HepG2 (cell line): Measurements from ENCODE around the gene DAAM1. TPM values are rescaled to one million over a fixed set of nuclear protein-coding genes. Genes with fewer than 3 reads are reported as not detected.

ENCODE experiments used
- ATAC-seq: fragments of 200-7000 bp; cut with Tn5 transposase; 3 replicates; pipeline ENCODE4 v1.9.1; 2020; ENCODE audit warnings: mild to moderate bottlenecking, moderate library complexity
- BruUV-seq: library from RNA; stranded (reverse); fragments of 400-500 nt; replicated peaks from 2 replicates; lab custom pipeline; 2021; lab: Mats Ljungman, UMichigan
- CTCF ChIA-PET: fragments of 300-600 bp; formaldehyde crosslinking; extraction: SDS; loops from one replicate; lab custom pipeline; 2021; ENCODE audit warnings: low total read pairs, inconsistent platforms, low intra/inter-chr PET ratio; lab: Yijun Ruan, JAX
- POLR2A ChIA-PET: fragments of 350-600 bp; sonication (Branson Sonifier 250); formaldehyde crosslinking; loops from one replicate; lab custom pipeline; 2020; ENCODE audit warnings: antibody characterized with exemption, inconsistent platforms; lab: Yijun Ruan, JAX
- DNase-seq: peaks from one replicate; pipeline ENCODE4 v3.0.0-alpha.2; 2015; ENCODE audit warnings: low spot score
- FAIRE-seq: peaks from 3 replicates; lab custom pipeline; 2011; peaks lifted over from hg19 to GRCh38; lab: Jason Lieb, UNC
- H2AFZ ChIP-seq: one replicate; pipeline ENCODE4 v1.6.1; 2011; ENCODE audit warnings: low read length, inconsistent platforms
- H3K27ac ChIP-seq: fragments of 300-600 bp; 3 replicates; pipeline ENCODE4 v1.8.0; 2011; ENCODE audit warnings: mixed run types, mild to moderate bottlenecking, mixed read lengths, low read length, inconsistent platforms; ENCODE audit not compliant: insufficient read depth; ENCODE audit errors: extremely low read length
- H3K27me3 ChIP-seq, 2 experiments: fragments of 200-600 bp in 1 of 2; 2 replicates in 1 of 2; 3 replicates in 1 of 2; pipeline versions ENCODE4 v1.6.0 to v1.8.0; 2011; ENCODE audit warnings: low read length in 2 of 2, mild to moderate bottlenecking in 2 of 2, moderate library complexity in 2 of 2, inconsistent platforms in 1 of 2; ENCODE audit not compliant: insufficient read depth in 2 of 2, control insufficient read depth in 1 of 2
- H3K36me3 ChIP-seq, 2 experiments: fragments of 200-600 bp in 1 of 2; replicated peaks in 1 of 2; 2 replicates in 1 of 2; 3 replicates in 1 of 2; pipeline versions ENCODE4 v1.5.1 to v1.8.0; 2011; ENCODE audit warnings: low read length in 2 of 2, inconsistent platforms in 1 of 2; ENCODE audit not compliant: insufficient read depth in 2 of 2, control insufficient read depth in 1 of 2
- H3K4me1 ChIP-seq: 2 replicates; pipeline ENCODE4 v1.5.1; 2012; ENCODE audit warnings: low read length, inconsistent platforms; ENCODE audit not compliant: insufficient read depth
- H3K4me2 ChIP-seq: 2 replicates; pipeline ENCODE4 v1.6.0; 2011; ENCODE audit warnings: low read depth, low read length, inconsistent platforms
- H3K4me3 ChIP-seq, 3 experiments: fragments of 200-600 bp in 1 of 3; sonication (generic), shearing (Covaris generic) in 1 of 3; replicated peaks in 1 of 3; 2 replicates each; pipeline ENCODE4 v1.5.1; 2011 to 2016; ENCODE audit warnings: low read length in 3 of 3, inconsistent platforms in 2 of 3, low read depth in 2 of 3, mild to moderate bottlenecking in 2 of 3, control low read depth in 1 of 3, mixed read lengths in 1 of 3; ENCODE audit not compliant: insufficient read depth in 1 of 3
- H3K79me2 ChIP-seq: one replicate; pipeline ENCODE4 v1.6.1; 2011; ENCODE audit warnings: low read length, inconsistent platforms; ENCODE audit not compliant: insufficient read depth
- H3K9ac ChIP-seq: 2 replicates; pipeline ENCODE4 v1.6.0; 2011; ENCODE audit warnings: mild to moderate bottlenecking, low read depth, low read length, inconsistent platforms; ENCODE audit not compliant: insufficient read depth
- H3K9me3 ChIP-seq: 2 replicates; pipeline ENCODE4 v1.5.1; 2012; ENCODE audit warnings: mild to moderate bottlenecking, low read length
- H4K20me1 ChIP-seq: 2 replicates; pipeline ENCODE4 v1.6.0; 2011; ENCODE audit warnings: inconsistent platforms, mild to moderate bottlenecking, low read length, moderate library complexity; ENCODE audit not compliant: insufficient read depth
- ATRX ChIP-seq: sonication (generic); formaldehyde crosslinking; IDR thresholded peaks from 2 replicates; pipeline ENCODE4 v1.4.0; 2020; ENCODE audit warnings: missing genetic modification reagents, borderline replicate concordance
- FOXA3 ChIP-seq: IDR thresholded peaks from 2 replicates; pipeline ENCODE4 v1.6.1; 2016; ENCODE audit warnings: missing genetic modification reagents, missing compliant biosample characterization
- GATAD2A ChIP-seq: IDR thresholded peaks from 2 replicates; pipeline ENCODE4 v1.6.1; 2016
- KLF11 ChIP-seq: IDR thresholded peaks from 2 replicates; pipeline ENCODE4 v1.6.1; 2016; ENCODE audit warnings: missing compliant biosample characterization
- MXI1 ChIP-seq: IDR thresholded peaks from 3 replicates; pipeline ENCODE4 v1.6.1; 2012; ENCODE audit warnings: low read depth, low read length, inconsistent platforms, borderline replicate concordance
- NONO ChIP-seq, 2 experiments: fragments of 450-650 bp in 1 of 2; sonication (generic) in 1 of 2; formaldehyde crosslinking in 1 of 2; IDR thresholded peaks in 1 of 2; conservative IDR thresholded peaks in 1 of 2; 2 replicates each; pipeline versions ENCODE4 v1.6.1 to v1.8.0; 2017 to 2022; ENCODE audit warnings: mild to moderate bottlenecking in 1 of 2, missing genetic modification reagents in 1 of 2, moderate library complexity in 1 of 2
- RNF2 ChIP-seq: fragments of 450-650 bp; conservative IDR thresholded peaks from 2 replicates; pipeline ENCODE4 v1.6.1; 2016; ENCODE audit warnings: low read depth
- USF2 ChIP-seq, 2 experiments: sonication (generic) in 1 of 2; formaldehyde crosslinking in 1 of 2; IDR thresholded peaks; 2 replicates each; pipeline versions ENCODE4 v1.5.1 to v1.6.1; 2011 to 2020; ENCODE audit warnings: borderline replicate concordance in 1 of 2, low read depth in 1 of 2, low read length in 1 of 2, mild to moderate bottlenecking in 1 of 2, missing genetic modification reagents in 1 of 2, moderate library complexity in 1 of 2
- ZFP37 ChIP-seq: sonication (generic); formaldehyde crosslinking; IDR thresholded peaks from 2 replicates; pipeline ENCODE4 v1.4.0; 2020; ENCODE audit warnings: missing genetic modification reagents, borderline replicate concordance
- ZNF256 ChIP-seq: sonication (generic); formaldehyde crosslinking; conservative IDR thresholded peaks from 2 replicates; pipeline ENCODE4 v1.4.0; 2020; ENCODE audit warnings: missing genetic modification reagents
- ZNF577 ChIP-seq: sonication (generic); formaldehyde crosslinking; IDR thresholded peaks from 2 replicates; pipeline ENCODE4 v1.4.0; 2020; ENCODE audit warnings: mild to moderate bottlenecking, low read depth, missing genetic modification reagents, borderline replicate concordance
- whole genome bisulfite sequencing: methylation state at CpG from one replicate; pipeline ENCODE4 v1.1.6; 2017; ENCODE audit warnings: low lambda C conversion rate; 5-methylcytosine and 5-hydroxymethylcytosine counted together
- in situ Hi-C: cut with HindIII; loops from 2 replicates; pipeline ENCODE4 v1.10.0; 2017; ENCODE audit warnings: low pct_unique_long_range_greater_than_20kb; ENCODE audit not compliant: extremely low pct_ligation_motif_present
- intact Hi-C: fragments of 100-400 bp; cut with micrococcal nuclease; formaldehyde crosslinking; loops from one replicate; pipeline ENCODE4 v1.10.0; 2022; ENCODE audit not compliant: unreplicated experiment
- polyA plus RNA-seq, 8 experiments: library from polyadenylated mRNA; depleted of rRNA in 3 of 8; stranded (reverse) in 7 of 8; unstranded in 1 of 8; fragments of >200 nt; fragmentation: Illumina TruSeq in 4 of 8; extraction: Trizol in 4 of 8; gene quantifications; 2 replicates each; pipeline versions ENCODE4 v1.2.1 to v1.2.3, GENCODE V29; 2011 to 2016; ENCODE audit warnings: low read depth in 4 of 8, missing spikeins in 1 of 8, mixed read lengths in 1 of 8; ENCODE audit not compliant: insufficient read depth in 1 of 8
- total RNA-seq, 5 experiments: library from RNA; depleted of rRNA; stranded (reverse); fragments of >200 nt; fragmentation: Illumina TruSeq; extraction: Trizol; gene quantifications; 2 replicates each; pipeline ENCODE4 v1.2.3, GENCODE V29; 2016; ENCODE audit warnings: low read depth in 1 of 5

DAAM1 gene
- total and polyA plus RNA-seq, 2 of the 13 experiments (the other 11 are each of a cell fraction or from before 2014, with no cell fraction given), result 10.9 to 24.5 TPM

- no peak for TF ChIP-seq ATRX (CRISPR knock-in tag)
- peak; percentile 19; the same call in 1 of the 2 replicates for TF ChIP-seq USF2 (IDR thresholded peaks at IDR 0.05; ENCODE audit: low read depth, low read length)
- TF ChIP-seq USF2 (CRISPR knock-in tag; IDR thresholded peaks at IDR 0.05; ENCODE audit: borderline replicate concordance), result no peak
- no peak for TF ChIP-seq ZNF256
- peak; percentile 69; the same call in 1 of the 2 replicates for TF ChIP-seq KLF11 (CRISPR knock-in tag)
- no peak for TF ChIP-seq NONO (IDR thresholded peaks at IDR 0.05)
- TF ChIP-seq NONO (CRISPR knock-in tag; conservative IDR thresholded peaks at IDR 0.05), result no peak
- TF ChIP-seq MXI1, result peak; percentile 35; the same call in 1 of the 3 replicates
- TF ChIP-seq RNF2, result no peak
- TF ChIP-seq FOXA3 (CRISPR knock-in tag), result peak; percentile 76
- peak; percentile 74 for TF ChIP-seq GATAD2A (CRISPR knock-in tag)
- TF ChIP-seq, all 625 proteins: peak for 42
Observed at GRCh38 chr14:59278111-59278510, 89.6 kb downstream of the DAAM1 start (continued).

GRCh38 chr14:59280961-59281360 lies 92.5 kb downstream of the DAAM1 start:
- in situ Hi-C loops, result no loop called here

More at GRCh38 chr14:59280961-59281360, 92.5 kb downstream of the DAAM1 start:
- Histone ChIP-seq H2AFZ (no peak overlapping the region), H4K20me1 (no peaks in the 10 kb centered on the region), H3K9me3 (peaks cover 11% of the 10 kb centered on the region; the same call in 1 of the 2 replicates), H3K4me3 (no peak overlapping the region), H3K9ac (no peak overlapping the region), H3K4me1 (peaks cover 56% of the 10 kb centered on the region), H3K79me2 (no peaks in the 10 kb centered on the region), H3K27ac (no peak overlapping the region), H3K27me3 (no peaks in the 10 kb centered on the region), H3K4me2 (no peak overlapping the region), H3K36me3 (no peaks in the 10 kb centered on the region)
- no peak for DNase-seq
- no peak for FAIRE-seq
- BruUV-seq, result no TSS peak
- ChIA-PET CTCF (no interaction called here), POLR2A (no interaction called here)
- ATAC-seq, result no peak
- 94% methylated on average over 5 of the region's 5 CpGs for WGBS
- TF ChIP-seq ZFP37 (CRISPR knock-in tag) (no peak), ZNF577 (no peak)
- intact Hi-C loops, result no loop called here
